Left ventricle myocardium inferior (tissue), 1 donor: ENCODE data around the gene HIP1R. TPM values are rescaled to one million over a fixed set of nuclear protein-coding genes. Genes with fewer than 3 reads are reported as not detected.
"Not testable (repeated sequence)": the region's sequence is repeated elsewhere in the genome, so short reads cannot be mapped to it uniquely, and the experiment has no call there.

Experiments
- DNase-seq: peaks from one replicate; pipeline ENCODE4 v3.0.0-alpha.2; 2020
- H3K27ac ChIP-seq: fragments of 200-600 bp; replicated peaks from 2 replicates; pipeline ENCODE4 v1.8.0; 2021
- H3K27me3 ChIP-seq: fragments of 200-600 bp; 2 replicates; pipeline ENCODE4 v1.8.0; 2021; ENCODE audit warnings: low read depth
- H3K36me3 ChIP-seq: fragments of 200-600 bp; 2 replicates; pipeline ENCODE4 v1.8.0; 2021
- H3K4me1 ChIP-seq: fragments of 200-600 bp; 2 replicates; pipeline ENCODE4 v1.8.0; 2021
- H3K4me3 ChIP-seq: fragments of 200-600 bp; 2 replicates; pipeline ENCODE4 v1.8.0; 2021; ENCODE audit warnings: mild to moderate bottlenecking, moderate library complexity
- H3K9me3 ChIP-seq: fragments of 200-600 bp; replicated peaks from 2 replicates; pipeline ENCODE4 v1.8.0; 2021
- intact Hi-C: fragments of 100-400 bp; cut with micrococcal nuclease; formaldehyde crosslinking; loops from one replicate; pipeline ENCODE4 v1.11.0; 2022
- total RNA-seq: library from RNA; stranded (reverse); fragmentation: NEBNext Ultra II Directional; extraction: Animal tissue kit (Norgen Biotek cat#: 25700); gene quantifications from one replicate; pipeline ENCODE4 v1.2.1, GENCODE V29; 2021
- TF ChIP-seq, protein P1 (sequence below): fragments of 200-600 bp; IDR thresholded peaks from 2 replicates; pipeline ENCODE4 v1.8.0; 2021; ENCODE audit warnings: antibody characterized with exemption, mild to moderate bottlenecking, borderline replicate concordance
- donor health status: DM: no; HTN: yes; CAD: no; lungs with severe emphysema.

Gene HIP1R
- total RNA-seq, 1 donor from 2014 or later, result 11.2 TPM

DNA sequence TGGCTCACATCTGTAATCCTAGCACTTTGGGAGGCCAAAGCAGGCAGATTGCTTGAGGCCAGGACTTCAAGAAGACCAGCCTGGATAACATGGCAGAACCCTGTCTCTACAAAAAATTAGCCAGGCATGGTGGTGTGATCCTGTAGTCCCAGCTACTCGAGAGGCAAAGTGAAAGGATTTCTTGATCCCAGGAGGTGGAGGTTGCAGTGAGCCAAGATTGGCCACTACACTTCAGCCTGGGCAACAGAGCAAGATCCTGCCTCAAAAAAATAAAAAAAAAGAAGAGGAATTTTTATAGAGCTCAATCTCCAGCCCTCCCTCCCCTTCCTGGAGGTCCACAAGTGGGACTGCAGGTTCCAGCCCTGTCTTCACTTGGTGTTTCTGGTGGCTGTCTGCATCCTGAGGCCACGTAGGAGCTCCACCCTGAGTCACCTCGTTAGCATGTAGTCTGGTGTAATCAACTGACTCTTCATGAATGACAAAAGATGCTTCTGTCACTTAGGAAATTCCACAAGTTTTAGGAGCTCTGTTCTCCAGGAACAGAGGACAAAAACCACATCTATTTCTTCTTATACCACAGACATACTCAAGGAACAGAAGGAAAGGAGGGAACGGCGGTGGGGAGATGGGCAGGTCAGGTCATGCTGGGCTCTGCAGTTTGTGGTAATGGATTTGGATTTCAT, 44.7 kb upstream of the HIP1R start:
- Histone ChIP-seq H3K27me3 (no peaks in the 10 kb centered on the region), H3K4me1 (peaks cover 4% of the 10 kb centered on the region), H3K36me3 (no peaks in the 10 kb centered on the region), H3K27ac (no peak overlapping the region), H3K4me3 (no peak overlapping the region), H3K9me3 (no peaks in the 10 kb centered on the region)
- no peak for DNase-seq
- TF ChIP-seq, protein P1, sequence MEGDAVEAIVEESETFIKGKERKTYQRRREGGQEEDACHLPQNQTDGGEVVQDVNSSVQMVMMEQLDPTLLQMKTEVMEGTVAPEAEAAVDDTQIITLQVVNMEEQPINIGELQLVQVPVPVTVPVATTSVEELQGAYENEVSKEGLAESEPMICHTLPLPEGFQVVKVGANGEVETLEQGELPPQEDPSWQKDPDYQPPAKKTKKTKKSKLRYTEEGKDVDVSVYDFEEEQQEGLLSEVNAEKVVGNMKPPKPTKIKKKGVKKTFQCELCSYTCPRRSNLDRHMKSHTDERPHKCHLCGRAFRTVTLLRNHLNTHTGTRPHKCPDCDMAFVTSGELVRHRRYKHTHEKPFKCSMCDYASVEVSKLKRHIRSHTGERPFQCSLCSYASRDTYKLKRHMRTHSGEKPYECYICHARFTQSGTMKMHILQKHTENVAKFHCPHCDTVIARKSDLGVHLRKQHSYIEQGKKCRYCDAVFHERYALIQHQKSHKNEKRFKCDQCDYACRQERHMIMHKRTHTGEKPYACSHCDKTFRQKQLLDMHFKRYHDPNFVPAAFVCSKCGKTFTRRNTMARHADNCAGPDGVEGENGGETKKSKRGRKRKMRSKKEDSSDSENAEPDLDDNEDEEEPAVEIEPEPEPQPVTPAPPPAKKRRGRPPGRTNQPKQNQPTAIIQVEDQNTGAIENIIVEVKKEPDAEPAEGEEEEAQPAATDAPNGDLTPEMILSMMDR, result no peak
- intact Hi-C loops, result loop anchor here (10.0 kb wide), 1 partner anchor 164 kb away; no protein-coding TSS in a partner anchor

DNA sequence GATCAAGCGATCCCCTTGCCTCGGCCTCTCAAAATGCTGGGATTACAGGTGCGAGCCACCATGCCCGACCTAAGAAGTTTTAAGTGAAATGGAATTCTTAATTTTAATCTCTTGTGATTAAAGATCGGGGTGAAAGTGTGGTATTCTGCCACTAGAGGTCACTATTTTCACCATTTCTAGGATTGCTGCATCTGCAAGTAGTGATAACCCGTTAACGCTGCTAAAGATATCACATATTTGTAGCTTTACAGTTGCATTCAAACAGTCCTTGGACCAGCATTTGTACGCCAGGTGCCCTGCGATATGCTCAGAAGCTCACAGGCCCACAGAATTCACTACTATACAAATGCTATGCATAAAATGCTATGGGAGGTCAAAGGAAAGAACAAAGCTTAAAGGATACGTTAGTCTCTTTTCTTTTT, 41.6 kb upstream of the HIP1R start:
- no peak for DNase-seq
- Histone ChIP-seq H3K36me3 (no peaks in the 10 kb centered on the region), H3K27ac (no peak overlapping the region), H3K27me3 (no peaks in the 10 kb centered on the region), H3K4me3 (no peak overlapping the region), H3K9me3 (no peaks in the 10 kb centered on the region), H3K4me1 (peaks cover 4% of the 10 kb centered on the region)
- TF ChIP-seq, protein P1, result peak; percentile 76
- intact Hi-C loops, result loop anchor here (10.0 kb wide), 1 partner anchor 161 kb away; no protein-coding TSS in a partner anchor

DNA sequence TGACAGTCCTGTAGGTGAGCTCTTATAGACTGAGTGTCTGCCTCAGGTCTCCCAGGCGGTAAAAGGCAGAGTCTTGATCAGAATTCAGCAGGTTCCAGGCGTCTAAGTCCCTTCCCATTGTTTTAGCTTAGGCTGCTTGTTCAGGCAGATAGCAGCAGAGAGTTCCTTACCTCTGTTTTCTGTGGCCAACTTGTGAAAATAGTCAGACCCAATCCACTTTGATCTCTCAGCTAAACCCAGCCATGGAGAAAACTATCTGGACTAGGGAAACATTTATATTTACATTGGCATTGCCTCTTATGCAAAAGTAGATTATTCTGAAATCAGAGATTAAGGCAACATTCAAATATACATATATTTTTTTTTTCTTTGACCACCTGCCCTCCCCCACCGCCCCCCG, 39.5 kb upstream of the HIP1R start:
- TF ChIP-seq, protein P1, result no peak

DNA sequence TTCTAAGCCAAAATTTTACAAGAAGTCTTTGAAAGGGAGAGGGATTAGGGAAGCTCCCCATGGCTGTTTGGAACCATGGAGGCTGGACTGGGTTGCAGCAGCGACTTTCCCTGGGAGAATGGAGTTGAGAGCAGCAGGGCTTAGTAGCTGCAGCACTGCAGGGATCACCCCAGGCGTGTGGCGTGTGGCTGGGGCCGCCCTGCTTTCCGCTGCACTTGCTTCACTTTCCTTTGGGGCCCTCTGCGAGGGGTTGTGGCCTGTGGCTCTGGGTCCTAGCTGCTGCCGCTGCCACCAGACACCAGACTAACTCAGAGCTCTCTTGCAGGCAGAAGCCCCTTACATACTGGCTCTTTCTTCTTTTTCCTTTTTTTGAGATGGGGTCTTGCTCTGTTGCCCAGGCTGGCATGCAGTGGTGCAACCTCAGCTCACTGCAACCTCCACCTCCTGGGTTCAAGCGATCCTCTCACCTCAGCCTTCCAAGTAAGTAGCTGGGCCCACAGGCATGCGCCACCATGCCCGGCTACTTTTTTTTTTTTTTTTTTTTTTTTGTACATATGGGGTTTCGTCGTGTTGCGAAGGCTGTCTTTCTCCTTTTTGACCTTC, 35.5 kb upstream of the HIP1R start:
- DNase-seq, result no peak
- no peaks in the 10 kb centered on the region for H3K36me3 ChIP-seq
- no peaks in the 10 kb centered on the region for H3K27me3 ChIP-seq
- intact Hi-C loops, result loop anchor here (10.0 kb wide), 1 partner anchor 155 kb away; no protein-coding TSS in a partner anchor
- no peaks in the 10 kb centered on the region for H3K9me3 ChIP-seq
- TF ChIP-seq, protein P1, result no peak
- no peak overlapping the region for H3K4me3 ChIP-seq
- H3K4me1 ChIP-seq, result no peaks in the 10 kb centered on the region
- H3K27ac ChIP-seq, result no peak overlapping the region

More for the DNA sequence above, 39.5 kb upstream of the HIP1R start:
- DNase-seq, result no peak
- H3K36me3 ChIP-seq, result no peaks in the 10 kb centered on the region
- peaks cover 4% of the 10 kb centered on the region for H3K4me1 ChIP-seq
- no peaks in the 10 kb centered on the region for H3K27me3 ChIP-seq
- no peaks in the 10 kb centered on the region for H3K9me3 ChIP-seq
- H3K4me3 ChIP-seq, result no peak overlapping the region
- H3K27ac ChIP-seq, result no peak overlapping the region
- intact Hi-C loops, result loop anchor here (10.0 kb wide), 1 partner anchor 159 kb away; no protein-coding TSS in a partner anchor

DNA sequence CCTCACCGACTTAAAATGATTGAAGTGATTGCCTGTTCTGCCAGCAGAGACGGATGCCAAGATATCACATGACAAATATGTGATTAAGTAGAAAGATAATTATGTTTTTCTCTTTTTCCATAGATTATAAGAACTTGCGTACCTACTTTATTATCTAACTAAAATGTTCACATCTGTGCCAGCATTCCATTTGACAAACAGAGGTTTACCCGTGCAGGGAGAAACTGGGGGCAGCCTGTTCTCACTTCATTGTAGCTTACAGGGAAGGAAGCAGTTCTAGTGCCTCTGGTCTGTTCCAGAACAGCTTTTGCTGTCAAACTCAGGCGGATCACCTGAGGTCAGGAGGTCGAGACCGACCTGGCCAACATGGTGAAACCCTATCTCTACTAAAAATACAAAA, 31.3 kb upstream of the HIP1R start:
- intact Hi-C loops, result no loop called here
- Histone ChIP-seq H3K27ac (no peak overlapping the region), H3K4me3 (no peak overlapping the region), H3K36me3 (no peaks in the 10 kb centered on the region), H3K4me1 (no peaks in the 10 kb centered on the region), H3K9me3 (no peaks in the 10 kb centered on the region), H3K27me3 (no peaks in the 10 kb centered on the region)
- DNase-seq, result no peak
- TF ChIP-seq, protein P1, result no peak

DNA sequence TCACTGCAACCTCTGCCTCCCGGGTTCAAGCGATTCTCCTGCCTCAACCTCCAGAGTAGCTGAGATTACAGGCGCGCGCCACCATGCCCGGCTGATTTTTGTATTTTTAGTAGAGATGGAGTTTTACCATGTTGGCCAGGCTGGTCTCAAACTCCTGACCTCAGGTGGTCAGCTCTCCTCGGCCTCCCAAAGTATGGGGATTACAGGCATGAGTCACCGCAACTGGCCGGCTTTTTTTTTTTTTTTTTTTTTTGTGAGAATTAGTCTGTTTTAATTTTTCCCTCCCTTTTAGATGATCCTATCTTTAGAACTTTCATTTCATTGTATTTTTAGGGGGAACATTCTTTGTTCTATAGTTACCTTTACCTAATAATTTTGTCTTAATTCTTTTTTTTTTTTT, 30.3 kb upstream of the HIP1R start:
- H3K27ac ChIP-seq, H3K9me3 ChIP-seq, H3K36me3 ChIP-seq, H3K27me3 ChIP-seq, intact Hi-C loops, DNase-seq, H3K4me3 ChIP-seq, H3K4me1 ChIP-seq: not testable (repeated sequence)
